HCT116 (cell line): ENCODE data around the gene UNC5C. TPM values are rescaled to one million over a fixed set of nuclear protein-coding genes. Genes with fewer than 3 reads are reported as not detected.

Experiments
- ATAC-seq: fragments of 200-7000 bp; cut with Tn5 transposase; 2 replicates; pipeline ENCODE4 v1.9.1; 2020; ENCODE audit warnings: mild to moderate bottlenecking, moderate library complexity
- BruUV-seq: library from RNA; stranded (reverse); fragments of 400-500 nt; replicated peaks from 2 replicates; lab custom pipeline; 2021; lab: Mats Ljungman, UMichigan
- CTCF ChIA-PET: fragments of 300-600 bp; sonication (Branson Sonifier 250); formaldehyde crosslinking; loops from one replicate; lab custom pipeline; 2021; ENCODE audit warnings: antibody characterized with exemption; lab: Charles Lee
- POLR2A ChIA-PET: fragments of 300-600, 350-600 bp; sonication (Branson Sonifier 250); formaldehyde crosslinking; loops from one replicate; lab custom pipeline; 2021; ENCODE audit warnings: antibody characterized with exemption; lab: Charles Lee
- RAD21 ChIA-PET, 2 experiments: fragments of 300-600 bp; sonication (Branson Sonifier 250); formaldehyde crosslinking; loops; one replicate each; lab custom pipeline; 2023; ENCODE audit warnings: low total read pairs in 2 of 2; ENCODE audit not compliant: uncharacterized antibody in 2 of 2, unreplicated experiment in 2 of 2, low non-redundant PET in 1 of 2; lab: Charles Lee
- DNase-seq: peaks from one replicate; pipeline ENCODE4 v3.0.0-alpha.2; 2010; ENCODE audit warnings: low read depth, low spot score
- H2AFZ ChIP-seq: fragments of 200-600 bp; shearing (Covaris generic), sonication (generic); 2 replicates; pipeline ENCODE4 v1.6.1; 2017; ENCODE audit warnings: low read depth, mixed run types, mixed read lengths, antibody characterized with exemption, low read length; ENCODE audit not compliant: poor library complexity, severe bottlenecking
- H3K27ac ChIP-seq: 2 replicates; pipeline ENCODE4 v1.5.1; 2012; ENCODE audit warnings: low read depth, low read length
- H3K27me3 ChIP-seq: fragments of 200-600 bp; sonication (generic); 2 replicates; pipeline ENCODE4 v1.6.1; 2016; ENCODE audit warnings: mixed run types, low read length, mixed read lengths; ENCODE audit not compliant: insufficient read depth
- H3K36me3 ChIP-seq, 2 experiments: fragments of 200-500 bp in 1 of 2; fragments of 200-600 bp in 1 of 2; sonication (Bioruptor generic) in 1 of 2; sonication (generic) in 1 of 2; 2 replicates each; pipeline versions ENCODE4 v1.5.1 to v1.6.1; 2014 to 2016; ENCODE audit warnings: low read length in 2 of 2, inconsistent platforms in 1 of 2, mixed read lengths in 1 of 2, mixed run types in 1 of 2; ENCODE audit not compliant: insufficient read depth in 2 of 2, control insufficient read depth in 1 of 2
- H3K4me1 ChIP-seq, 2 experiments: fragments of 200-600 bp in 1 of 2; sonication (generic) in 1 of 2; 2 replicates each; pipeline versions ENCODE4 v1.5.1 to v1.6.1; 2012 to 2017; ENCODE audit warnings: low read length in 2 of 2, inconsistent platforms in 1 of 2, mild to moderate bottlenecking in 1 of 2, mixed read lengths in 1 of 2, mixed run types in 1 of 2, moderate library complexity in 1 of 2; ENCODE audit not compliant: insufficient read depth in 2 of 2, control insufficient read depth in 1 of 2
- H3K4me2 ChIP-seq: fragments of 200-600 bp; sonication (generic); 2 replicates; pipeline ENCODE4 v1.6.1; 2017; ENCODE audit warnings: mixed run types, low read length, mixed read lengths
- H3K4me3 ChIP-seq, 2 experiments: fragments of 200-600 bp in 1 of 2; sonication (generic) in 1 of 2; replicated peaks in 1 of 2; 2 replicates each; pipeline ENCODE4 v1.5.1; 2011 to 2016; ENCODE audit warnings: low read length in 2 of 2, control low read depth in 1 of 2, low read depth in 1 of 2, mild to moderate bottlenecking in 1 of 2, mixed read lengths in 1 of 2, mixed run types in 1 of 2
- H3K79me2 ChIP-seq: fragments of 200-600 bp; sonication (generic); 2 replicates; pipeline ENCODE4 v1.6.1; 2017; ENCODE audit warnings: mild to moderate bottlenecking, mixed run types, low read length, moderate library complexity, mixed read lengths; ENCODE audit not compliant: insufficient read depth
- H3K9ac ChIP-seq: fragments of 200-600 bp; sonication (generic); 2 replicates; pipeline ENCODE4 v1.6.1; 2016; ENCODE audit warnings: low read length, mixed read lengths
- H3K9me2 ChIP-seq: fragments of 200-600 bp; sonication (generic), shearing (Covaris generic); 2 replicates; pipeline ENCODE4 v1.6.1; 2017; ENCODE audit warnings: mixed run types, mild to moderate bottlenecking, moderate library complexity; ENCODE audit not compliant: insufficient read depth
- H3K9me3 ChIP-seq, 2 experiments: fragments of 200-500 bp in 1 of 2; fragments of 200-600 bp in 1 of 2; sonication (Bioruptor generic) in 1 of 2; sonication (generic) in 1 of 2; 2 replicates each; pipeline ENCODE4 v1.6.1; 2014 to 2017; ENCODE audit warnings: low read length in 2 of 2, mixed read lengths in 2 of 2, inconsistent platforms in 1 of 2, low read depth in 1 of 2, mild to moderate bottlenecking in 1 of 2, mixed run types in 1 of 2, moderate library complexity in 1 of 2; ENCODE audit not compliant: control insufficient read depth in 1 of 2, insufficient read depth in 1 of 2
- H4K20me1 ChIP-seq: fragments of 200-600 bp; sonication (generic), shearing (Covaris generic); 2 replicates; pipeline ENCODE4 v1.6.1; 2017; ENCODE audit warnings: mixed run types, mild to moderate bottlenecking, moderate library complexity; ENCODE audit not compliant: insufficient read depth
- ELF1 ChIP-seq: IDR thresholded peaks from 2 replicates; pipeline ENCODE4 v1.6.1; 2012; ENCODE audit warnings: low read depth, borderline replicate concordance
- EZH2 ChIP-seq: fragments of 200-600 bp; sonication (generic); IDR thresholded peaks from 2 replicates; pipeline ENCODE4 v1.6.1; 2017; ENCODE audit warnings: antibody characterized with exemption, mixed run types
- JUND ChIP-seq: IDR thresholded peaks from 2 replicates; pipeline ENCODE4 v1.6.1; 2012
- POLR2A ChIP-seq: IDR thresholded peaks from 2 replicates; pipeline ENCODE4 v1.7.0; 2011; ENCODE audit warnings: borderline replicate concordance; ENCODE audit not compliant: insufficient read depth, insufficient read length; ENCODE audit errors: extremely low read depth
- POLR2AphosphoS5 ChIP-seq: IDR thresholded peaks from 2 replicates; pipeline ENCODE4 v1.6.1; 2011; ENCODE audit warnings: mild to moderate bottlenecking, low read depth, low read length, moderate library complexity
- REST ChIP-seq: IDR thresholded peaks from 2 replicates; pipeline ENCODE4 v1.6.1; 2012; ENCODE audit warnings: low read depth
- SRF ChIP-seq: IDR thresholded peaks from 2 replicates; pipeline ENCODE4 v1.6.1; 2012; ENCODE audit warnings: low read depth
- TCF7L2 ChIP-seq: IDR thresholded peaks from 2 replicates; pipeline ENCODE4 v1.7.0; 2011; ENCODE audit warnings: borderline replicate concordance, inconsistent platforms; ENCODE audit not compliant: insufficient read depth, insufficient read length; ENCODE audit errors: extremely low read depth
- ZNF274 ChIP-seq: fragments of 200-500 bp; sonication (Bioruptor generic); IDR thresholded peaks from 2 replicates; pipeline ENCODE4 v1.6.1; 2014; ENCODE audit warnings: mild to moderate bottlenecking, low read depth, low read length, inconsistent platforms
- intact Hi-C: fragments of 100-400 bp; cut with micrococcal nuclease; formaldehyde crosslinking; loops from 2 replicates; pipeline ENCODE4 v1.10.0; 2022
- total RNA-seq: library from RNA; stranded (reverse); gene quantifications from one replicate; pipeline ENCODE4 v1.2.1, GENCODE V29; 2021; ENCODE audit not compliant: unreplicated experiment

UNC5C gene
- total RNA-seq, 1 experiment from 2014 or later: not detected

- H3K9ac ChIP-seq: no peak overlapping the region
- H3K4me2 ChIP-seq: no peak overlapping the region
- no peak for DNase-seq
- H3K36me3 ChIP-seq: no peaks in the 10 kb centered on the region
- intact Hi-C loops: no loop called here
- no peaks in the 10 kb centered on the region for H3K79me2 ChIP-seq
- BruUV-seq: no TSS peak
- ChIA-PET RAD21 (no interaction called here), POLR2A (no interaction called here), CTCF (interaction anchor here (1.0 to 2.1 kb wide), 5 partner anchors 9 to 39 kb away, joined by 3 to 8 read pairs (median 4); no protein-coding TSS in a partner anchor)
- no peaks in the 10 kb centered on the region for H3K27me3 ChIP-seq
- ATAC-seq: no peak
- H3K9me2 ChIP-seq: no peaks in the 10 kb centered on the region
- H2AFZ ChIP-seq: no peak overlapping the region
- TF ChIP-seq SRF (no peak), ZNF274 (no peak), REST (no peak), POLR2A (no peak), JUND (no peak), ELF1 (no peak)
- H3K4me1 ChIP-seq: peaks cover 6 to 11% of the 10 kb centered on the region in 2 experiments; a peak in 2 of 4 replicates
- H3K9me3 ChIP-seq: no peaks in the 10 kb centered on the region
- H3K27ac ChIP-seq: no peak overlapping the region
- no peak overlapping the region for H3K4me3 ChIP-seq
- H4K20me1 ChIP-seq: no peaks in the 10 kb centered on the region
These were observed 186.7 kb downstream of the UNC5C start for GRCh38 chr4:95362066-95362465.

- Histone ChIP-seq H3K27me3 (no peaks in the 10 kb centered on the region), H2AFZ (no peak overlapping the region), H3K9me3 (no peaks in the 10 kb centered on the region), H3K4me2 (no peak overlapping the region), H3K79me2 (no peaks in the 10 kb centered on the region), H3K4me3 (no peak overlapping the region), H3K9me2 (no peaks in the 10 kb centered on the region), H4K20me1 (no peaks in the 10 kb centered on the region), H3K36me3 (no peaks in the 10 kb centered on the region), H3K4me1 (peaks cover 6 to 11% of the 10 kb centered on the region in 2 experiments; a peak in 2 of 4 replicates), H3K27ac (no peak overlapping the region), H3K9ac (no peak overlapping the region)
- intact Hi-C loops: no loop called here
- no peak for TF ChIP-seq EZH2
- TF ChIP-seq TCF7L2: no peak
- TF ChIP-seq SRF: no peak
- no peak for TF ChIP-seq POLR2AphosphoS5
- ChIA-PET CTCF (interaction anchor here (2.1 kb wide), 1 partner anchor 9 kb away, joined by 7 read pairs; no protein-coding TSS in a partner anchor), POLR2A (no interaction called here), RAD21 (no interaction called here)
- DNase-seq: no peak
- no TSS peak for BruUV-seq
- no peak for ATAC-seq
These were observed 187.1 kb downstream of the UNC5C start for GRCh38 chr4:95361696-95361965.
